Pancreas (tissue), 10 donors: ENCODE measurements around the gene PSMC3. TPM values are rescaled to one million over a fixed set of nuclear protein-coding genes. Genes with fewer than 3 reads are reported as not detected.
A peak's percentile ranks its signal among the peaks of the same experiment; 100 is the strongest.

ENCODE experiments used
- ATAC-seq, 4 donors: fragments of 200-7000 bp; cut with Tn5 transposase; one replicate each; pipeline versions ENCODE4 v1.8.0 to v1.9.1; 2020; ENCODE audit warnings: mild to moderate bottlenecking in 4 of 4, moderate library complexity in 4 of 4
- DNase-seq, 6 donors: peaks; one replicate each; pipeline ENCODE4 v3.0.0-alpha.2; 2020
- FAIRE-seq: peaks from 2 replicates; lab custom pipeline; 2012; peaks lifted over from hg19 to GRCh38; lab: Jason Lieb, UNC
- H3K27ac ChIP-seq, 4 donors: fragments of 200-600 bp; sonication (generic); 1 replicate in 3 of 4; 2 replicates in 1 of 4; pipeline versions ENCODE4 v1.5.0 to v1.8.0; 2020
- H3K27me3 ChIP-seq, 4 donors: fragments of 200-600 bp; one replicate each; pipeline ENCODE4 v1.8.0; 2021
- H3K36me3 ChIP-seq, 3 donors: fragments of 200-600 bp; sonication (generic) in 1 of 3; one replicate each; pipeline versions ENCODE4 v1.5.0 to v1.8.0; 2020 to 2021
- H3K4me1 ChIP-seq, 3 donors: fragments of 200-600 bp; one replicate each; pipeline ENCODE4 v1.8.0; 2021
- H3K4me3 ChIP-seq, 4 donors: fragments of 200-600 bp; sonication (generic) in 2 of 4; one replicate each; pipeline versions ENCODE4 v1.5.0 to v1.8.0; 2020 to 2021
- H3K9me3 ChIP-seq, 4 donors: fragments of 200-600 bp; one replicate each; pipeline ENCODE4 v1.8.0; 2021
- WGBS, 2 donors: extraction: QIAGEN DNeasy Blood & Tissue Kit; methylation state at CpG; one replicate each; pipeline ENCODE4 v1.1.7; 2013; 5-methylcytosine and 5-hydroxymethylcytosine counted together
- intact Hi-C, 3 donors: fragments of 100-400 bp; cut with DNase I; formaldehyde crosslinking; loops; one replicate each; pipeline versions ENCODE4 v1.11.1 to v1.14.2; 2022
- polyA plus RNA-seq, 2 donors: library from polyadenylated mRNA; stranded (reverse); fragments of 200-250 nt; gene quantifications; one replicate each; pipeline ENCODE4 v1.2.3, GENCODE V29; 2013
- total RNA-seq, 6 donors: library from RNA; stranded (reverse); fragmentation: NEBNext Ultra II Directional in 4 of 6; extraction: Animal tissue kit (Norgen Biotek cat#: 25700) in 4 of 6; gene quantifications; one replicate each; pipeline versions ENCODE4 v1.2.1 to v1.2.4, GENCODE V29; 2021 to 2023
- TF ChIP-seq, protein P1 (sequence below), 4 donors: fragments of 200-600 bp; sonication (generic) in 3 of 4; IDR thresholded peaks; one replicate each; pipeline versions ENCODE4 v1.5.0 to v1.8.0; 2021; ENCODE audit warnings: antibody characterized with exemption in 4 of 4
- donor health status: healthy with polysubstance abuse.
- donor health status: DM: no; HTN: no; CAD: no; lungs with moderate emphysema.
- donor health status: DM: no; HTN: no; CAD: no.
- donor health status: control.
- donor health status: control.
- donor health status: Bipolar disorder and iron deficiency.
- donor health status: DM: yes; HTN: yes; CAD: no.
- donor health status: DM: no; HTN: no; CAD: no.
- donor health status: DM: no; HTN: no; CAD: no.
- donor health status: DM: yes; HTN: yes; CAD: no.

PSMC3 gene
- total and polyA plus RNA-seq, 8 donors, result 37.4 to 67.5 (median 51.7) TPM

GRCh38 chr11:47376107-47376524 lies 50.1 kb downstream of the PSMC3 start:
- Histone ChIP-seq H3K4me3 (peak overlapping the region in 1 of 4 donors; percentile 25), H3K4me1 (no peaks in the 10 kb centered on the region), H3K9me3 (no peaks in the 10 kb centered on the region), H3K27ac (no peak overlapping the region), H3K36me3 (no peaks in the 10 kb centered on the region), H3K27me3 (no peaks in the 10 kb centered on the region)
- intact Hi-C loops, result loop anchor here in 2 of 3 donors (5.0 to 10.0 kb wide), 2 partner anchors 69 to 71 kb away; partner anchors contain the start of gene RAPSN (in 2 of the 2)
- 73 to 77% methylated on average over 7 to 8 of the region's 8 CpGs for WGBS, 2 donors
- no peak for FAIRE-seq
- no peak for ATAC-seq
- TF ChIP-seq, protein P1, sequence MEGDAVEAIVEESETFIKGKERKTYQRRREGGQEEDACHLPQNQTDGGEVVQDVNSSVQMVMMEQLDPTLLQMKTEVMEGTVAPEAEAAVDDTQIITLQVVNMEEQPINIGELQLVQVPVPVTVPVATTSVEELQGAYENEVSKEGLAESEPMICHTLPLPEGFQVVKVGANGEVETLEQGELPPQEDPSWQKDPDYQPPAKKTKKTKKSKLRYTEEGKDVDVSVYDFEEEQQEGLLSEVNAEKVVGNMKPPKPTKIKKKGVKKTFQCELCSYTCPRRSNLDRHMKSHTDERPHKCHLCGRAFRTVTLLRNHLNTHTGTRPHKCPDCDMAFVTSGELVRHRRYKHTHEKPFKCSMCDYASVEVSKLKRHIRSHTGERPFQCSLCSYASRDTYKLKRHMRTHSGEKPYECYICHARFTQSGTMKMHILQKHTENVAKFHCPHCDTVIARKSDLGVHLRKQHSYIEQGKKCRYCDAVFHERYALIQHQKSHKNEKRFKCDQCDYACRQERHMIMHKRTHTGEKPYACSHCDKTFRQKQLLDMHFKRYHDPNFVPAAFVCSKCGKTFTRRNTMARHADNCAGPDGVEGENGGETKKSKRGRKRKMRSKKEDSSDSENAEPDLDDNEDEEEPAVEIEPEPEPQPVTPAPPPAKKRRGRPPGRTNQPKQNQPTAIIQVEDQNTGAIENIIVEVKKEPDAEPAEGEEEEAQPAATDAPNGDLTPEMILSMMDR (IDR thresholded peaks at IDR 0.05), result no peak
- DNase-seq, result no peak

GRCh38 chr11:47375546-47376085 lies 50.6 kb downstream of the PSMC3 start:
- ATAC-seq (no peak), FAIRE-seq (no peak), DNase-seq (no peak)
- H3K27me3 ChIP-seq, result no peaks in the 10 kb centered on the region
- intact Hi-C loops, result loop anchor here in 2 of 3 donors (5.0 to 10.0 kb wide), 2 partner anchors 69 to 72 kb away; partner anchors contain the start of gene RAPSN (in 2 of the 2)
- WGBS, 2 donors, result 75 to 83% methylated on average over 13 of the region's 13 CpGs
- peak overlapping the region in 1 of 4 donors; percentile 25 for H3K4me3 ChIP-seq
- no peaks in the 10 kb centered on the region for H3K4me1 ChIP-seq
- no peak overlapping the region for H3K27ac ChIP-seq
- TF ChIP-seq, protein P1 (IDR thresholded peaks at IDR 0.05), result no peak
- H3K36me3 ChIP-seq, result no peaks in the 10 kb centered on the region
- H3K9me3 ChIP-seq, result no peaks in the 10 kb centered on the region

DNA sequence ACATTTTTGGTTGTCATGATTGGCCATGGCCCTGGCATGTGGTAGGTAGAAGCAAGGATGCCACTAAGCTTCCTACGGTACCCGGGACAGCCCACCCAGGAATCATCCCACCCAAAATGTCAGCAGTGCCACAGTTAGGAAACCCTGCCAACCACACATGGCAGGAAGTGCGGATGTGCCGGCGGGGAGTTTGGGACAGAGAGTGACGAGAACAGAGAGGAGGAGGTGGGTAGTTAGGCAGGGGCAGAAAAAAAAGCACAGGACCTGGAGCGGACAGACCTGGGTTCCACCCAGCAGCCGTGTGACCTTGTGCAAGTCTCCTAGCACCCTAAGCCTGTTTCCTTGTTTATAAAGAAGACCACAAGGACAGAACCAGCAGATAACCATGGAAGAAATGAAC lies 51.2 kb downstream of the PSMC3 start:
- peak overlapping the region in 1 of 4 donors; percentile 25 for H3K4me3 ChIP-seq
- TF ChIP-seq, protein P1 (IDR thresholded peaks at IDR 0.05), result no peak
- DNase-seq (no peak), FAIRE-seq (no peak), ATAC-seq (no peak)
- no peaks in the 10 kb centered on the region for H3K27me3 ChIP-seq
- H3K36me3 ChIP-seq, result no peaks in the 10 kb centered on the region
- H3K9me3 ChIP-seq, result no peaks in the 10 kb centered on the region
- H3K4me1 ChIP-seq, result no peaks in the 10 kb centered on the region
- H3K27ac ChIP-seq, result no peak overlapping the region
- WGBS, 2 donors, result 62 to 77% methylated on average over 8 of the region's 8 CpGs
- intact Hi-C loops, result loop anchor here in 2 of 3 donors (5.0 to 10.0 kb wide), 2 partner anchors 70 to 72 kb away; partner anchors contain the start of gene RAPSN (in 2 of the 2)

DNA sequence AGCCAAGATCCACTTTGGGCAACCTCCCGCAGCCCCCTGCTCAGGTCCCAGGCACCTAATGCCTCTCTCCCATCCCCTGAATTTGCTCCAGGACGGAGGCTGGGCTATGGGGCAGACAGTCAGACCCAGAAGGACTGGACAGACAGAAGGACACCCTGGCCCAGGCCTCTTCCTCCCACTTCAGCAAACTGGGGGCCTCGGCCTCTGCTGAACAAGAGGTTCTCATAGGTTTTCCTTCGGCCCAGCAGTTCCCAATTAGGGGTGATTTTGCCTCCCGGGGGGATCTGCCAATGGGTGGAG lies 51.6 kb downstream of the PSMC3 start:
- WGBS, 2 donors, result 72 to 81% methylated on average over 5 of the region's 5 CpGs
- no peak overlapping the region for H3K4me3 ChIP-seq
- H3K4me1 ChIP-seq, result no peaks in the 10 kb centered on the region
- intact Hi-C loops, result loop anchor here in 2 of 3 donors (5.0 to 10.0 kb wide), 2 partner anchors 70 to 73 kb away; partner anchors contain the start of gene RAPSN (in 2 of the 2)
- H3K27ac ChIP-seq, result no peak overlapping the region
- ATAC-seq (no peak), FAIRE-seq (no peak), DNase-seq (no peak)
- H3K27me3 ChIP-seq, result no peaks in the 10 kb centered on the region
- no peaks in the 10 kb centered on the region for H3K36me3 ChIP-seq
- H3K9me3 ChIP-seq, result no peaks in the 10 kb centered on the region
- TF ChIP-seq, protein P1 (IDR thresholded peaks at IDR 0.05), result no peak
